CD4-positive, alpha-beta T cell treated with Interleukin-21 for 1 hour (primary cell): ENCODE results near the gene ALDH3B1.
A peak's percentile ranks its signal among the peaks of the same experiment; 100 is the strongest.

Experiments
- DNase-seq: peaks from one replicate; pipeline ENCODE4 v3.0.0-alpha.2; 2020

ALDH3B1 gene

DNA sequence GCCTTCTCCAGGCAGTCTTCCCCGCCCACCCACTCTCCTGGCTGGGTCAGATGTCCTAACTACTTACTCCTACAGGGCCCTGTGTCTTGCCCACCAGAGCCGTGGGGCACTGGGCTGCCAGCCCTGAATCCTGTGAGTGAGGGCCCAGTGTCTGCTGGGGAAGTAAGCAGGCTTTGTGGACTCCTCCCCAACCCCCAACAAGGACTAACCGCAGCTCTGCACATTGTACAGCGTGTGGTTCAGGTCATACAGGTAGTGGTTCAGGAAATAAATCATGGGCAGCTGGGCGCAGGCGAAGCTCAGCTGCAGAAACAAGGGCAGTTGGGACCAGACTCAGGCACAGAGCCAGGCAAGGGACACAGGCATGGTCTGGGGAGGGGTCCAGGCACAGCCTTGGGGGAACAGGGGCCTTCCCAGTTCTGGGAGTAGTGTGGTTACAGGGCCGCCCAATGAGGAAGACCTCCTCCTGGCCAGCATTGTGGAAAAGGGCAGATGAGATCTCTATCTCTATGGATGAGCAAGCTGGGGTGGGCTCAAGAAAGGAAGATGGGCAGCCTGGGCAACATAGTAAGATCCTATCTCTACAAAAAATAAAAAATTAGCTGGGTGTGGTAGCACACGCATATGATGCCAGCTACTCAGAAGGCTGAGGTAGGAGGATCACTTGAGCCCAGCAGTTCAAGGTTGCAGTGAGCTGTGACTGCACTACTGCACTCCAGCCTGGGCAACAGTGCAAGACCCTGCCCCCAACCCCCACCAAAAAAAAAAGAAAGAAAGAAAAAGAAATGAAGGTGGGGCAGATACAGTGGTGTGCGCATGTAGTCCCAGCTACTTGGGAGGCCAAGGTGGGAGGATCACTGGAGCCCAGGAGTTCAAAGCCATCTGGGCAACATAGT, 11.7 kb upstream of the ALDH3B1 start:
- no peak for DNase-seq

- DNase-seq: no peak
Observed at GRCh38 chr11:67999201-67999629, 10.9 kb upstream of the ALDH3B1 start.

GRCh38 chr11:67999704-68000103, 10.4 kb upstream of the ALDH3B1 start:
- no peak for DNase-seq

- no peak for DNase-seq
Observed at GRCh38 chr11:68002575-68002937, 7.6 kb upstream of the ALDH3B1 start.

DNA sequence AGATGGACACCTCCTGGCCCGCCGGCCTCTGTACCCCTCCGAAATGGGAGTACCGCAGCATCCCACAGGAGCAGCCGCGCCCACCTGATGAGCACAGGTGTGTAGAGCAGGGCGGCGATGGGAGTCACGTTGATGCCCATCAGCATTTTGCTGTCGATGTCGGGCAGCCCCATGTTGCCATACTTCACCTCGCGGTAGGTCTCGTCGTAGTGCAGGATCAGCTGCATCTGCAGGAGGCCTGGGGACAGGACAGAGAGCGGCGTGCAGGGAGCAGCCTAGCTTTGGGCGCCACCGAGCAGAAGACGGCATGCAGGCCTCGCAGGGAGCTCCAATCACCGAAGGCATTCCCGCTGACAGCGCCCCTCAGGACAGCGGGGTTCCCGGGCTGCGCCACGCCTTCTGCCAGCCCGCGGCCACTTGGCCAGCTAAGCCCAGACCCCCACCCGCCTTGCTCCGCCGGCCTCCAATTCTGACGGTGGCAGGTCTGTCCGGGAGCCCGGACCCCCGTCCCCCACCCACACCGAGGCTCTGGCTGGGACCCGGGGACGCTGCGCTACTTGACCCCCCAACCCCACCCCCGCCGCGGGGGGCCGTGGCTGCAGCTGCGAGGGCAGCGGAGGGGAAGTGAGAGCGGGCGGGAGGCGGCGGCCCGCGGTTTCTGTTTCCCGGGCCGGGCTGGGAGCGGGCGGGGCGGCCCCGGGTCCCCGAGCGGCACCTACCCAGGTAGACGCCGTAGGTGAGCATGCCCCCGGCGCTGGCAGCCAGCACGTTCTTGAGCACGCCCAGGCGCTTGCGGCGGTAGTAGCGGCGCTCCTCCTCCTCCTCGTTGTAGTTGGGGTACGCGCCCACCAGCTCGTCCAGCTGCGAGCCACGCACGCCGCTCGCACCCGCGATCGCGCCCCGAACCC, 6.9 kb upstream of the ALDH3B1 start:
- DNase-seq: peak; percentile 66

- DNase-seq: peak; percentile 85
Observed at GRCh38 chr11:68003846-68004550, 6.1 kb upstream of the ALDH3B1 start, which contains the start of gene UNC93B1. UNC93B1 (minus strand) TSS chr11:68004097; CDS start chr11:68004043, 54 bp downstream.

DNA sequence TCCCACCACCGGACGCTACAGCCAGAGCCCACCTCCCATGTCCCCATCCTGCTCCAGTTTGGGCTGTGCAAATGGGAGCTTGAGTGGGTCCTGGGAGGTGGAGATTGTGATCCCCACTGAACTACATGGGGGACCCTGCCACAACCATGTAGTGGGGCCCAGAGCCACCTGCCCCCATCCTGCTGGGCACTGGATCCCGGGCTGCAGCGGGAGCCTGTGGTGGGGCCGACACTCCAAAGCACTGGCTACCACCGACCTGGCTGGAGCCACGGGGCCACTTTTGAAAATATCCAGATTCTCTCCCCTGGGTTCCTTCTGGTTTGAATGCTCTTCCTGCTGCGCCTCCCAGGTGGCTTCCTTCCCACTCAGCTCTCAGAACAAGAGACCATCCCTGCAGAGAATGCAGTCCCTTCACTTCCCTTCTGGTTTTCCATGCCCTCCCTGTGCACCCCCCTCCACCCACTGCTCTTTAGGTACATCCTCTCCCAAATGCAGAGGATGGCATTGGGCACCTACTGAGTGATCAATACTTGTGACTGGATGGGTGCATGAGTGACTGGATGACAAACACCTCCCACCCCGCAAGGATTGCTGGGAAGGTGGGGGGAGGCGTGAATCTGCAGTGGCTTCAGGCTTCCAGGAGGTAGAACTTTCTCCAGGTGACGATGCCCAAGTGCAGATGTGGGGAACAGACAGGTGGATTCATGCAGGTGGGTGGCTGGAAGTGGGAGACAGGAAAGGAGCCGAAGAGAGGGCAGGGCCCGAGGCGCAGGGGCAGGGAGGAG, 5.4 kb upstream of the ALDH3B1 start:
- DNase-seq: no peak

- DNase-seq: no peak
Observed at GRCh38 chr11:68006606-68007166, 3.4 kb upstream of the ALDH3B1 start.

- no peak for DNase-seq
Observed at GRCh38 chr11:68007498-68008380, 2.4 kb upstream of the ALDH3B1 start.

GRCh38 chr11:68008381-68009337, 1.5 kb upstream of the ALDH3B1 start:
- DNase-seq: no peak

GRCh38 chr11:68009391-68010089, 587 bp upstream of the ALDH3B1 start:
- DNase-seq: no peak

- DNase-seq: no peak
Observed at GRCh38 chr11:68011051-68011943, 1.2 kb downstream of the ALDH3B1 start.

GRCh38 chr11:68012044-68012842, 2.1 kb downstream of the ALDH3B1 start:
- DNase-seq: no peak

DNA sequence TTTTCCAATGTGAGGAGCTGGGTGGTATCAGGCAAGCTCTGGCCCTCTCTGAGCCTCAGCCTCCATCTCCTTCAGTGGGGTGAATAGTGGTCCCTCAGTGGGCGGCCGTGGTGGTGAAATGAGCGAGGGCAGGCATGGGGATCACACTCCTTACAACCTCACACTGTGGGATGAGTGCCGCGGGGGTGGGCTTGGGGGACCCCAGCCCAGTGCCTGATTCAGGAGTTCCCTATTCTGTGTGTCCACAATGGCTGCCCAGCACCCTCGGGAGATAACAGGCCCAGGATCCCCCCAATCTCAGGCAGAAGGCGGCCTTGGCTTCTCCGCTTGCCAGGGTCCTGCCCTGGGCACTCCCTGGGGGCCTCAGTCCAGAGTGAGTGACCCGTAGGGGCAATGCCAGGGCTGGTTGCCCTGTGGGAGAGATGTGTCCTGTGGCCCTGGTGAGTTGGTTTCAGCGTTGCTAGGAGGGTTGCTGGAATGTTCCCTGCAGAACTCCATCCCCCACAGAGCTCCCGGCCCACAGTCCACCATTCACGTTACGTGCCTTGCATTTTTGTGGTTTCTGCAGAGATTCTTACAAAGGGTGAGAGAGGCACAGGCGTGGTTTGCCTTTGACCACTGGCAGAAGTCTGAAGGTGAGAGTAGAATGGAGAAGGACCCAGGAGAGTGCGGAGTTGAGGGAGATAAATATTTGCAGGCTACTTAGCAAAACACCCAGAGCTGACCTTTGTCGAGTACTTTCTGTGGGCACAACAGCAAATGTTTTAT, 2.9 kb downstream of the ALDH3B1 start:
- no peak for DNase-seq

- no peak for DNase-seq
Observed at GRCh38 chr11:68013611-68014156, 3.6 kb downstream of the ALDH3B1 start.
